NCI-H345 treated with DMSO at 0.1 percent for 48 hours (cell line): ENCODE results near the gene SNX27.

Experiments used
- DNase-seq: peaks from one replicate; lab custom pipeline; 2025; ENCODE audit not compliant: unreplicated experiment; lab: John Stamatoyannopoulos, UW

The SNX27 gene

DNA sequence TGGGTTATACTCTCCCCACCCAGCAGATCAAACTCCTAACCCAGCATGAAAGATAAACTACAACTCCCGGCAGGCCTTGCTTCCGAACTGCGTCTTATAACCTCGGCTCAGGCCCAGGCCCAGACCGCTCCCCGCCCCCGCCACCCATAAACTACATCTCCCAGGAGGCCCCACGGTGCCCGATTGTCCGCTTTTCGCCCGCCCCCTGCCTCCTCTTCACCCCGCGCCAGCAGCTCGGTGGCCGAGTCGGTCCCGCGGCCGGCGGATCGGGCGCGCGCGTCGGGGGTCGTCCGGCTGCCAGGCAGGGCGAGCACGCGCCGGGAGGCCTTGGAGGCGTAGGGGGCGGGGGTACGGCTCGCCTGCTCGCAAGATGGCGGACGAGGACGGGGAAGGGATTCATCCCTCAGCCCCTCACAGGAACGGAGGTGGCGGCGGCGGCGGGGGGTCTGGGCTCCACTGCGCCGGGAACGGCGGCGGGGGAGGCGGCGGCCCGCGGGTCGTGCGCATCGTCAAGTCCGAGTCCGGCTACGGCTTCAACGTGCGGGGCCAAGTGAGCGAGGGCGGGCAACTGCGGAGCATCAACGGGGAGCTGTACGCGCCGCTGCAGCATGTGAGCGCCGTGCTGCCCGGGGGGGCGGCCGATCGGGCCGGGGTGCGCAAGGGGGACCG lies at the start of gene SNX27:
Gene SNX27, plus strand, starts transcription at position 219 of the 669 bp plus-strand sequence. Its CDS starts 152 bp downstream, at position 371.
- DNase-seq: peak; percentile 98

DNA sequence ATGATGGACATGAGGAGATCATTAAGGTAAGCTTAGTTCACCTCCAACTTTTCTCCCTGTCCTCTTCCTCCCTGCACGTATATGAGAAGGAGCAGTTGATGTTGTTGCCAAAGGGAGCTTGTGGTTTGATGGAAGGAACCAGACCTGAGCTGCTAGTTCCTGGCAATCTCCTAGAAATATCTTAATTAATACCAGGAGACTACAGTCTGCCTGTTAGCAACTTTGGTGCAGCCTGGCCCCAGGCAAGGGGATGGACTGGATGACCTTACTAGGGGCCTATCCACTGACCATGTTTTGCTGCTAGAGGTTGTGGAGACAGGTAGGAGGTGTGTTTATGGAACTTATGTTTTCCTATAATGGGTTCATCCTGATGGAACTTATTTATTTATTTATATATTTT lies 49.2 kb upstream of the SNX27 start:
- DNase-seq: no peak

DNA sequence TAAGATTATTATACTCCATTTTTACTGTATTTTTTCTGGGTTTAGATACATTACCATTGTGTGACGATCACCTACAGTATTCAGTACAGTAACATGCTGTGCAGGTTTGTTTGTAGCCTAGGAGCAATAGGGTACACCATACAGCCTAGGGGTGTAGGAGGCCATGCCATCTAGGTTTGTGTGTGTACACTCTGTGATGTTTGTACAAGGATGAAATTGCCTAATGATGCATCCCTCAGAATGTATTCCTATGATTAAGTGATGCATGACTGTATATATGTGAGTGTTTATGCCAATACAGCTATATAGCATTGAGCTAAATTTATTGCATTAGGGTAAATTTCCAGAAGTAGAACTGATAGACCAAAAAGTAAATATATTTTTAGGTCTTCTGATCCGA lies 48.5 kb upstream of the SNX27 start:
- DNase-seq: no peak

DNA sequence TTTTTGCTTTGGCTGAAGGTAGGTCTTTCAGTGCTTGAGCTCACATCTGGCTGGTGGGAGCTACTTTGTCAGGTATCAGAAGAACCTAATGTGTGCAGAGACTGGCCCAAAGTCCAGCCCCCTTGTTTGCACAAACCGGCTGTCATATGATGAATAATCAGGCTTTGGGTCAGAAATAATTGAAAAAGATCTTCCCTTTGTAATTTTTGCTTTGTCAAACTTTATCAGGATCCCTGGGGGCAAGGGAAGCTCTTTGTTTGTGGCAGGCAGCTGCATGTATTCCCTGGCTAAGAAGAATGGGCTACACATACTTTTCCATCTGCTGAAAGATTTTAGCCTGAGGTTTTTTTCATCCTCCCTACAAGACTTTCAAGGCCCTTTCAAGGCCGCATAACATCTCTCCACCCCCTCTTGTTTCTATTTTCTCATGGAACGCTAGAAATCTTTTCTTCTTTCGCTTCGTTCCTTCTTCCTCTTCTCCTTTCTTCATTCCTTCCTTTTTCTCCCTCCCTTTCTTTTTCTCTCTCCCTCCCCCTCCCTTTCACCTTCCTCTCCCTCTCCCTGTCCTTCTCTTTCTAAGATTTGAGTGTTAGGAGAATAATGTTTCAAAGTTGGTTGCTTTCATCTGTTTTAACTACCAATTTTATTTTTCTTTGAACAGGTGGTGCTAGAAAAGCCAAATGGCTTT lies 46.2 kb upstream of the SNX27 start:
- no peak for DNase-seq

DNA sequence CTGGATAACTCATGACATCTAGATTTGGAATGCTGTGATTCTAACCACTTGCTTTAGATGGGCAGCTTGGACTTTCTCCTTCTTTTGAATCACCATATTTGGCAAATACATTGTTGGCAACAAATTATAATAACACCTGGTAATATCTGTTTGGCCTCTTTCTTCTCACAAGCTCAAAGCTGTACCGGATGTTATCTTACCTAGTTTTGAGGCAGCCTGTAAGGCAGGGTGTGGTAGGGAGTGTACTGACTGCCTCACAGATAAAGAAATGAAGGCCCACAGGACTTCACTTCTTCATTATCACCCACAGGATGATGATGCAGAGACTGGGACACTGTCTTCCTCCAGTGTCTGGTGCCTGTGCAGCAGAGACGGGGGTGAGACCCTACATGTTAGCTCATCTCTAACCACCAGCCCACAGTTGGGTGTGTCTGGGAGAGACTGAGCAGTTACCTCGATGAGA lies 43.2 kb upstream of the SNX27 start:
- no peak for DNase-seq

DNA sequence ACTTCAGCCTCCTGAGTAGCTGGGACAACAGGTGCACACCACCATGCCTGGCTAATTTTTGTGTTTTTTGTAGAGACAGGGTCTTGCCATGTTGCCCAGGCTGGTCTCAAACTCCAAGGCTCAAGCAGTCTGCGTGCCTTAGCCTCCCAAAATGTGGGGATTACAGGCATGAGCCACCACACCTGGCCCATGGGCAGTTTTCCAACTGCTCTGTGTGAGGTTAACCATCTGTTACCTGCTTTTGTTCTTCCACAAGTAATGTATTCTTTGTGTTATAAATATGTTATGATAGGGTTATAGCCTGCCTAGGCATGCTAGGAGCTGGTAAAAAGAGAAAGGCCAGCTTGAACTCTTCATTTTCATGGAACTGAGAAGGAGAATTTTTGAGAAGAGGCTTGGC lies 41.0 kb upstream of the SNX27 start:
- DNase-seq: peak; percentile 77

DNA sequence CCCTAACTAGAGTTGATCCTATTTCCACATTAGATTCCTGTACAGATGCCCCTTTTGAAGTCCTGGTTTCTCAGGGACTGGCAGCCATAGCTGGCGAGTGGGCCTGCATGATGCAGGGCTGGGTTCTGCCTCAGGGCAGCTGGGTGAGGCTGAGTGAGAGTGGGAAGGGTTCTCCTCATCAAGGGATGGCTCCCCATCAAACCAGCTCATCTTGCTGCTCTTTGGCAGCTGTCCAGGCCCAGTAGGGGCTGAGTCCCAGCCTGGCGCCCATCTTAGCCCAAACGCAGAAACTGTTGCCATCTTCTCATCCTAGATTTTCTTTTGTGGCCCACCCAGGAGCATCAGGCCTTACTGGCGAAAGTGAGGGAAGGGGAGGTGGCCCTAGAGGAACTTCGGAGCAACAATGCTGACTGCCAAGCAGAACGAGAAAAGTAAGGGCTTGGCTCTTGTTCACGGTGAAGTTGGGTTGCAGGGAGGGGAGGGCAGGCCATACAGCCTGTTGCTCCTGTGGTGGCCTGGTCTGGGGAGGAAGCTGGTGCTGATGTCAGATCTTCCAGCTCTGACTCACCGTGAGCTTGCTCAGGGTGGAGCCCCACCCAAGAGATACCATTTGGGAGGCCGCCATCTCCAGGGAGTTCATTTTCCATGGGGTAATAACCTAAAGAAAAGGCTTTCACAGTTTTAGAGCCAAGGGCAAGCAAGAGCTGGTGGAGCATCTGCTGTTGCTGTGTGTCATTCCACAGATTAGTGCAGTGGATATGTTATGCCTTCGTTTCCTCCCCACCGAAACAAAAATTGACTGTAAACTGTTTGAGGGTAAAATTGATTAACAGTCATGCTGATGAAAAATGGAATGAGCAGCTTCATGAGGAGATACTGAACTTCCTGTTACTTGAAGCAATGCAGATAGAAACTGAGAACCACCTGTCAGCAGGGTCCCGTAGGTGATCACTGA lies 37.0 kb upstream of the SNX27 start:
- DNase-seq: no peak

DNA sequence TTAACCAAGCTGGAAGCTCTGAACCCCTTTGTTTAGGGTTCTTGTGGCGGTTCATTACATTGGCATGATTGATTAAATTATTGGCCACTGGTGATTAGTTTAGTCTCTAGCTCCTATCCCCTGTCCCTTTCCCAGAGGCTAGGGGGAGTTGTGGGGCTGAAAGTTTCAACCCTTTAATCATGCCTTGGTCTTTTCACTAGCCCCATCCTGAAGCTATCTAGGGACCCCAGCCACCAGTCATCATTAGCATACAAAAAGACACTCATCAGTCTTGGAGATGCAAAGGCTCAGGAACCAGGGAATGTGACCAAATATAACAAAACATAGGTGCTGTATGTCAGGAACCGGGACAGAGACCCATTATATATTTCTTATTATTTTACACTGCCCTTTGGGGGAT lies 34.7 kb upstream of the SNX27 start:
- DNase-seq: no peak

DNA sequence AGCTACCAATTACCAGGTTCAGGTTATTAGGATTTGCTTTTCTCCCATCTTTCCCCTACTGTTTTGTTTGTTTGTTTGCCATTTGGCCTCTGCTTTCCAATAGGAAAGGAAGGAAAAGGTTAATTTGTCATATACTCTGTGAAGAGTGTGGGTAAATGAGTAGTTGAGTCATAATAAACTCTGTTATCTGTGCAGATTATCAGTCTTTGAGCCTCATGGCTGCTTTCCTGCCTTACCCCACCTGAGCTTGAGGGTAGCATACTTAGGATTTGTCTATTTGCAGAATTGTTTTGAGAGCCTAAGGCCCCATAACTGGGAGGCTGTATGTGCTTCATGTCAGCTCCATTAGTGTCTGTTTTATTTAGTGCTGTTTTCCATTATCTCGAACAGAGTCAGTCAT lies 32.9 kb upstream of the SNX27 start:
- DNase-seq: no peak

DNA sequence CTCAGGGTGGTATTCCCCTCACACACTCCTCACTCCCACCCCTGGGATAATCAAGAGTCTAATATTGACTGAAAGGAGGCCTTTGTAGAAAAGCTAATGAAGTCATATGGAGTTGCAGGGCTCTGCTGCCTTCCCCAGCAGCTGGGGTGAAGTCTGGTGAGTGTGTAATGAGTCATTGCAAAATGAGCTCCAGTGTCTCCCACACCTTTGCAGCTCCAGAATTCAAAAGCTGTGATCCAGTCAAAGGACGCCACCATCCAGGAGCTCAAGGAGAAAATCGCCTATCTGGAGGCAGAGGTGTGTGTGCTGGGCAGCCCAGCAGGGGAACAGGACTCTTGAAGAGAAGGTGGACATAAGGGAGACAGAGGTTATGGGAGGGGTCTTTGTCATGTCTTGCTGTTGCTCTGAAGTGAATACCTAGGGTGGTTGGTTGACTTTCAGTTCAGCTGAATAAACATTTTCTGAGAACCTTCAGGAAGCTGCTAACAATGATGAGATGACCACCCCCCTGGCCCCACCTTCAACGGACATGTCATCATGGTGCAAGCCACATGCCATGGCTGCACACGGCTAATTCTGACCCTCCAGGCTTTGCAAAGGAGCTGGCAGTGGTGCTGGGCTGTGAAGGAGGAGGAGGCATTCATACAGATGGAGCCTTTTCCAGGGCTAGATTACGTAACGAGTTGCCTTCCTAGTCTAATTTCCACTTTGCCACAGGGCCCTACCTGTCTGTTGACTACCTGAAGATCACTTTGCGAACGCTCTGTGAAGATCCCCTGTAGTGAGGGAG lies 32.2 kb upstream of the SNX27 start:
- no peak for DNase-seq

DNA sequence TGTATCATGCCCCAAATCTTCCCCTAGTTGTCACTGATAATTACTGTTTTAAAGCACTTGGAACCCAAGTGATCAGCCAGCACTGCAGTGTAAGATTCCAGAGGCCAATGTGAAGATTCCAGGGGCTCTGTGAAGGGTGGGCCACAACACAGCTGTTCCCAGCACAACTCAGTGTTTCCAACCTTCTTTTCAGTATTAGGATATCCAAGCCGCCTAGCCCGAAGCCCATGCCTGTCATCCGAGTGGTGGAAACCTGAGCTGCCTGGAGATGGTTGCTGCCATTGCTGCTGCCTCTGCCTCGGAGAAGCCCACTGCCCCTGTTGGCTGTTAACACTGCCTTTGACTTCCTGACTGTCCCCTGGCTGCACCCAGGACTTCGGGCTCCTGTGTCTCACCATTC lies 30.4 kb upstream of the SNX27 start:
- no peak for DNase-seq

DNA sequence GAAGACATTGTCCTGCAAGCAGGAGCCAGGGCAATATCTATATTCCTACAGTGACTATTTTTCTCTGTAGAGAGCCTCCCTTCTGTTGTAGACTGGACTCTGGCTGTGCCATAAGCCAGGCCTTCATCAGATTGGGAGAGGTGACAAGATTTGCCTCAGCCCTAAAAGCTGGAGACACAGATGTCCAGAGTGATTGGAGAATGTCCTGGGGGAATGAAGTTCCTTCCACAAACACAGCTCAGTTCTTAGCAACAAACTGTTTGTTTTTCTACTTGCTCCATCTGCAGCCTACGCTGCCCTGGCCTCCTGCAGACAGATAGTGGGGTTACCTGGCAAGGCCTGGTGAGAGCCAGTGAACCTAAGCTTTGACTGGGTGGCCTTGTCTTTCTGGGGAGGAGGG lies 29.9 kb upstream of the SNX27 start:
- no peak for DNase-seq

DNA sequence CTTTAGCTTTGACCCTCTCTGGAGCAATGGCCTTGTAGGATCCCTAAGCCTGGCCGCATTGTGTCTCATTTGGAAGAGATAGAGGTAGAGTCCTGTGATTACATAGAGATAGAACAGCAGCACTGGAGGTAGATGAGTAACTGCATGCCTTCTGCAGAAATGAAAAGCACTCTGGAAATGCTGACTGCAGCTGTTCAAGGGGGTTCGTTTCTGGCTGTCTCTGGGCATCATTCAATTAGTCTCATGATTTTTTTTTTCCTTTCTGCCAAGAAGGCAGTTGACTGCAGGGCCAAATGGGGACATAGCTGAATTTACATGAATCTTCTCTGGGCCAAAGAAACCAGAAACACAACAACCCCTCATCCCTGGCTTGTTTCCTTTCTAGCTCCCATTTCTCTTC lies 28.1 kb upstream of the SNX27 start:
- DNase-seq: no peak

DNA sequence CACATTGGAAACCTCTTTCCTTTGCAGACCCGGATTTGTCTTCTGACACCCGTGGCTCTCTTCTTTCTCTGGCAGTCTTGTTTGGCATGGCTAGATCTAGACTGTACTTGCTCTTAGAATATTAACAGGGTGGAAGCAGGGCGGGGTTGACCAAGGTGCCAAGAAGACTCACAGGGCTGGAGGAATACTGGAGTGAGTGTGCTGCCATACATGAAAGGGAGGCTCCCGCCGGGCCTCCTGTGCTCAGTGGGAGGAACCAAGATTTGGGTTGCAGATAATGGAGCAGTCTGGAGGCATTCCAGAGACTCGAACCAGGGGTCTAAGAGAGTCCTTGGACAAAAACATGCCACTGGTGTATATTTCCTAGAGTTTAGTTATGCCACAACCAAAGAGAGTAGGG lies 27.6 kb upstream of the SNX27 start:
- DNase-seq: no peak

DNA sequence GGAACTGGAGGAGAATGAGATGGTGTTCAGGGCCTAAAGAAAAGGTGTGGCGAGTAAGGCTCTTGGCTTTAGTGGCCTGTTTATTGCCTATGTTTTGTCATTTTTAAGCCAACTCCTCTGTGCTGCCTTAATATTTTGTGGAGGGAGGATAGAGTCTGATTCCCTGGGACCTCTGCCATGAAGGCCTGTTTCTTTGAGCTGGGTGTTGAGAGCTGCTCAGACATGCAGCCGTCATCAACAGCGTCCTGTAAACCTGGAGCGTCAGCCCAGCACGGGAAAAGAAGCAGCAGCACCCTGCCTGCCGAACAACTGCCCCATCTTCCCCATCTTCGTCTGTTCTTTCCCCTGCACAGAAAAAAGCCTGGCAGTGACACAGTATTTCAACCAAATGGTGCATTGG lies 27.1 kb upstream of the SNX27 start:
- DNase-seq: no peak

DNA sequence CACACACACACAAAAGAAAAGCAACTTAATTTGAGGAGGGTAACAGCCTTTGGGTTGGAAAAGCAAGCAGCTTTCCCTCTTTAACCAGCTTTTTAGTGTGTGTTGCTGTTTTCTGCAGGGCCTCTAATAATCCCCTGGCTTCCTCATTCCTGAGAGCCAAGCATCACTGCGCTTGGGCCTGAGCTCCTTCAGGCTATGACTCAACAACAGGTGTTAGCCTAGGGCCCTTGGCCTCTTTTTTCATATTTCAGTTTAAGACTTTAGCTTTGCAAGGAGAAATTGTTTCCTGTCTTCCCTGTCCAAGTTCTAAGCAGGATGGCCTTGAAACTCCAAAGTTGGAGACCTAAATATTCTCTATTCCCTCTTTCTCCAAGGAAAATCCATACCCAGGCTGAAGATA lies 26.2 kb upstream of the SNX27 start:
- no peak for DNase-seq

DNA sequence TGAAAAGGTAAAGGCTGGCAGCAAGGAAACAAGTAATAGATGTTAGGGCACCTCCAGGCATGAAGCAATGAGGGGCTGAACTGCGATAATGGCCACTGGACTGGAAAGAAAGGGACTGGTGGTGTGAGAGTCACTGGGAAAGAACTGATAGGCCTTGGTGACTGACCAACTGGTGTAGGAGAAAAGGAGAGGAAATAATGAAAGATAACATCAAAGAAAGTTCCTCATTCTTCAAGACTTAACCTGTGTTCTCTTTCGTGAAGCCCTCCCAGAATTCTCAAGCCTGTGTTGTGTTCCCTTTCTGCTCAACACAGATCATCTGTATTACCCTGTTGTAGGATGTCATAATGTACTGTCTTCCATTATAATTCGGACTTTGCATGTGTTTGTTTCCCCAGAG lies 20.9 kb upstream of the SNX27 start:
- DNase-seq: no peak

DNA sequence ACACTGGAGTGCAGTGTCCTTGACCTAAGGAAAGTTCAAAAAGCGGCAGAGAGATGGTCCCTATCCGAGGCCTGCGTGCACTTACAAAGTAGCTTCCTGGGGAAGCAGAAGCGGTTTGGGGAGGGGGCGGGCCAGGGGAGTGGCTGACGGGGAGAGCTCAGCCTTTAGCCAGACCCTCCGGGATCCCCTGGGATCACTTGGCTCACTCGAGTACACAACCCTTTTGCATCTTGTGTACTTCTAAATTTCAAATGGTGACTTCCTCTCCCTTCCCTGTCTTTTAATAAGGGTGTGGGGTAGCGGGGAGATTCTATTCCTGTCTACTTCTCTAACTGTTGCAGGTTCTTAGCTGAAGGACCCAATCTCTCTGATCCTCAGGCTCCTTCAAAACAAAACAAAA lies 18.1 kb upstream of the SNX27 start:
- peak; percentile 85 for DNase-seq

DNA sequence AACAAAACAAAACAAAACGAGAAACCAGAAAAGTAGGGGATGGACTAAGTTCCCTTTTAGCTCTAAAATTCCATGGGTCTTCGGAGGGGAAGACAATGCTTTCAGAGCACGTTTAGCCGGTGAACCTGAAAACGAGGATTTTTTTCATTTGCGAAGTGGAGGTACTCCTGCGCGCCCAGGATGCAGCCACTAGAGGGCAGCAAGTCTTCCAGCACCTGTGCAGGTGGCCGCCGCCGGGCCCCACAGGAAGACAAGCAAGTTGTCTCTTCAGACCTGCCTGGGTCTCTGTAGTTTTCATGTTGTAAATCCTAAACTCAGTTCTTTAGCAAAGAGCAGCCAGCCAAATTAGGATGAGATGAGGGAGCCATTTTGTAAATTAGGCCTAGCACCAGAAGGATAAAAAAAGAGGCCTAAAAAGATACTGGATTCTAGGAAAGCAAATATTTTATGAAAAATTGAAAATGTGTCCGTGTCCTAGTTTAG lies 17.7 kb upstream of the SNX27 start:
- DNase-seq: peak; percentile 96

DNA sequence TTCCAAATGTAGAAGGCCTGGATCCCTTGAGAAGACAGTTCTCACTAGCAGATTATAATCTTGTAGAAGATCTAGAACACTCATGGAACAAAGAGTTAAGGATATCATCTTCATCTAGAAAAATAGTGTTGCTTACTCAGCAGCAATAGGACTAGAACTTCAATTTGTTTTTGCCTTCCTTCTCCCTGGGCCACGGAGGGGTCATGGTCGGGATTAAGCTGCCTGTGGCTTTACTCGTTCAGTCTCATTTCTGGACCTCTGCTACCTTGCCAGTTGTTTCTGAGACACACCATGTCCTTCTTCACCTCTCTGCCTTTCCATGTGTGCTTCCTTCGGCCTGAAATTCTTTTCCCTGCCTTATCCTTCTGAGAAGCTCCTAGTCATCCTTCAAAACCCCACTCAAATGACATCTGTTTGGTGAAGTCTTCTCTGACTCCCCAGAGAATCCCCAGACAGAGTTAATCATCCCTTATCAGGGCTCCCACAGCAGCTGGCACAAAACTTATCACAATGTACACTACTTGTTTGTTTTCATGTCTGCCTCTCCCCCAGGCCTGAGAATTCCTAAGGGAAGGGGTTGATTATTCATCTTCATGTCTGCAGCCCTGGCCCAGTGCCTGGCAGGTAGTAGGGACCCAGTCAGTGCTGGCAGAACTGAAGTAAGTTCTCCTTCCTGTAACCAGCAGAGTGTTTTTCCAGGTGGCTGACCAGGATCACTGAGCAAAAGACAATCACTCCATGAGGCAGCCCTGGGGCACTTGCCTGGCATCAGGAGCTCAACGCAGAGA lies 15.5 kb upstream of the SNX27 start:
- no peak for DNase-seq
